Choroid plexus epithelial cell (primary cell): ENCODE data around the gene PHOSPHO2.

Experiments
- DNase-seq: peaks from one replicate; pipeline ENCODE4 v3.0.0-alpha.2; 2010; ENCODE audit warnings: low read depth
- H3K4me3 ChIP-seq: 2 replicates; pipeline ENCODE4 v1.5.1; 2011; ENCODE audit warnings: low read depth, mild to moderate bottlenecking, control low read depth, low read length, moderate library complexity
- CTCF ChIP-seq: conservative IDR thresholded peaks from 2 replicates; pipeline ENCODE4 v1.5.1; 2011; ENCODE audit warnings: low read depth, mild to moderate bottlenecking, control low read depth, inconsistent platforms, low read length, moderate library complexity

The PHOSPHO2 gene

GRCh38 chr2:169732075-169732474, 37.8 kb downstream of the PHOSPHO2 start:
- no peak for TF ChIP-seq CTCF
- no peak overlapping the region for H3K4me3 ChIP-seq
- DNase-seq, result no peak

- no peak for DNase-seq
- no peak for TF ChIP-seq CTCF
- peak overlapping the region; percentile 69 for H3K4me3 ChIP-seq
Measured at GRCh38 chr2:169732583-169733358, 38.5 kb downstream of the PHOSPHO2 start.

- peak overlapping the region; percentile 69 for H3K4me3 ChIP-seq
- TF ChIP-seq CTCF, result no peak
- DNase-seq, result peak; percentile 23
Measured at GRCh38 chr2:169734169-169734847, 40.0 kb downstream of the PHOSPHO2 start.

- TF ChIP-seq CTCF, result no peak
- no peak overlapping the region for H3K4me3 ChIP-seq
Measured at GRCh38 chr2:169735623-169736022, 41.4 kb downstream of the PHOSPHO2 start.

GRCh38 chr2:169736902-169737301, 42.6 kb downstream of the PHOSPHO2 start:
- no peak overlapping the region for H3K4me3 ChIP-seq
- no peak for TF ChIP-seq CTCF
- DNase-seq, result peak; percentile 34

More at GRCh38 chr2:169735623-169736022, 41.4 kb downstream of the PHOSPHO2 start:
- no peak for DNase-seq

- DNase-seq, result no peak
- TF ChIP-seq CTCF, result no peak
- no peak overlapping the region for H3K4me3 ChIP-seq
Measured at GRCh38 chr2:169738566-169739229, 44.4 kb downstream of the PHOSPHO2 start.
